ENCODE data around the gene KIAA0319L.

DNA sequence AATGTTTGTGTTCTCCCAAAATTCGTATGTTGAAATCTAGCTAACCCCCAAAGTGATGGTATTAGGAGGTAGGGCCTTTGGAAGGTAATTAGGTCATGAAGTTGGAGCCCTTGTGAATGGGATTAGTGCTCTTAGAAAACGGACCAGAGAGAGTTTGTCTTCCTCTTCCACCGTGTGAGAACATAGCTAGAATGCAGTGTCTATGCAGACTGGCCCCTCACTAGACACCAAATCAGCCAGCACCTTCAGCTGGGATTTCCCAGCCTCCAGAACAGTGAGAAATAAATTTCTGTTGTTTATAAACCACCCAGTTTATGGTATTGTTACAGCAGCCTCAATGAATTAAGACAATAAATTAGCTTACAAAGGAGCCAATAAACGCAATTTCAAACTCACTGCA lies 58.0 kb downstream of the KIAA0319L start:
- TF ChIP-seq, protein P1, sequence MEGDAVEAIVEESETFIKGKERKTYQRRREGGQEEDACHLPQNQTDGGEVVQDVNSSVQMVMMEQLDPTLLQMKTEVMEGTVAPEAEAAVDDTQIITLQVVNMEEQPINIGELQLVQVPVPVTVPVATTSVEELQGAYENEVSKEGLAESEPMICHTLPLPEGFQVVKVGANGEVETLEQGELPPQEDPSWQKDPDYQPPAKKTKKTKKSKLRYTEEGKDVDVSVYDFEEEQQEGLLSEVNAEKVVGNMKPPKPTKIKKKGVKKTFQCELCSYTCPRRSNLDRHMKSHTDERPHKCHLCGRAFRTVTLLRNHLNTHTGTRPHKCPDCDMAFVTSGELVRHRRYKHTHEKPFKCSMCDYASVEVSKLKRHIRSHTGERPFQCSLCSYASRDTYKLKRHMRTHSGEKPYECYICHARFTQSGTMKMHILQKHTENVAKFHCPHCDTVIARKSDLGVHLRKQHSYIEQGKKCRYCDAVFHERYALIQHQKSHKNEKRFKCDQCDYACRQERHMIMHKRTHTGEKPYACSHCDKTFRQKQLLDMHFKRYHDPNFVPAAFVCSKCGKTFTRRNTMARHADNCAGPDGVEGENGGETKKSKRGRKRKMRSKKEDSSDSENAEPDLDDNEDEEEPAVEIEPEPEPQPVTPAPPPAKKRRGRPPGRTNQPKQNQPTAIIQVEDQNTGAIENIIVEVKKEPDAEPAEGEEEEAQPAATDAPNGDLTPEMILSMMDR (conservative IDR thresholded peaks at IDR 0.05): no peak
- TF ChIP-seq EZH2 (IDR thresholded peaks at IDR 0.05; ENCODE audit: low read depth): no peak
